Measurements from ENCODE around the gene SNRPA1. TPM values are rescaled to one million over a fixed set of nuclear protein-coding genes. Genes with fewer than 3 reads are reported as not detected.

The SNRPA1 gene
- total and polyA plus RNA-seq, 2 donors (not counting 3 experiments of a cell fraction or from before 2014, with no cell fraction given): 68.5 to 82.7 TPM

DNA sequence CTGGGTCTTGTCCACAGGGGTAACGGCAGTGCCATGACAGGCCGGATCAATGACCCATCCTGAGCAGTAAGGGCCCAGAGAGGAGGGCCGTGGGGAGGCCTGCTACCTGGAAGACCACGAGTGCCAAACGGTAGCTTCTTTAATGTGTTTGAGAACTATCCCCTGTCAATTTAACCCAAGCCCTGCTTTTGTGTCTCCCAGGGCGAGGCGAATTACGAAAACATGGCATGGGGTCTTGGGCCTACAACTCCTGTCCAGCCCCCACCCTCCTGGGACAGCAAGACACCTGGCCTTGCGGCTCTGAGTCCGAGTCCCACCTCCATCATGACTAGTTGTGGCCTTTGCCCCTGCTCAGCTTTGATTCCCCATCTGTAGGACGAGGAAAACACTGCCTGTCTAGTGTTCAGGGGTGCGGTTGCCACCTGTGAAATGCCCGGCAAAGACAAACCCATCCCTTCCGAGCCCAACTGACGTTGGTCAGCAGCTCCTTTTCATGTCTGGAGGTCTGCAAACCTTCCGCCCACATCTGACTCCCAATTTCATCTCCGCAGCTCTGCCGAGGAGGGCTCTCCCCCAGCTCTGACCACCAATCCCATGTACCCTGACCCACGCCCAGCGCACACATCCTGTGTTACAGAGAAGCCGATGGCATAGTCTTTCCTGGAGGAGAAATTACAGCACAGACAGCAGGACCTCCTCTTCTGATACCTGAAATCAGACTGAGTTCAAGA lies 28.9 kb upstream of the SNRPA1 start:
- Histone ChIP-seq H3K79me2 (ENCODE audit: control insufficient read depth, insufficient read depth, low read length) (no peaks in the 10 kb centered on the region), H3K9ac (replicated peaks; ENCODE audit: extremely low read depth, insufficient read depth, low read length) (no peak overlapping the region), H3K4me3 (replicated peaks in 1 of 3; ENCODE audit: insufficient read depth in 1 of 3, low read depth in 1 of 3, low read length in 3 of 3) (no peak overlapping the region), H2AFZ (ENCODE audit: low read depth, low read length) (no peak overlapping the region), H3K27me3 (ENCODE audit: control insufficient read depth in 2 of 2, insufficient read depth in 2 of 2, low read length in 2 of 2) (no peaks in the 10 kb centered on the region), H3K4me1 (ENCODE audit: control insufficient read depth, extremely low read depth, insufficient read depth, low read length) (no peaks in the 10 kb centered on the region), H3K4me2 (ENCODE audit: insufficient read depth, low read length) (no peak overlapping the region), H4K20me1 (replicated peaks; ENCODE audit: control insufficient read depth, extremely low read depth, insufficient read depth, low read length) (no peaks in the 10 kb centered on the region), H3K9me3 (replicated peaks; ENCODE audit: control insufficient read depth, insufficient read depth, low read length) (no peaks in the 10 kb centered on the region), H3K27ac (ENCODE audit: insufficient read depth, low read depth, low read length) (no peak overlapping the region), H3K9me1 (replicated peaks; ENCODE audit: control insufficient read depth, extremely low read depth, insufficient read depth, low read length) (no peaks in the 10 kb centered on the region), H3K36me3 (ENCODE audit: control insufficient read depth in 2 of 2, extremely low read depth in 1 of 2, insufficient read depth in 2 of 2, low read length in 2 of 2) (no peaks in the 10 kb centered on the region)
- no peak for DNase-seq (ENCODE audit: low read depth, low spot score)
- dilution Hi-C loops (cut with MboI; ENCODE audit: extremely low pct_ligation_motif_present, low sequenced_read_pairs): no loop called here
- ChIA-PET CTCF (no interaction called here), POLR2A (no interaction called here)
- TF ChIP-seq GATA2 (IDR thresholded peaks at IDR 0.05; ENCODE audit: insufficient read depth, insufficient read length, low read depth, low read length): no peak
- FAIRE-seq: no peak
- intact Hi-C loops (cut with micrococcal nuclease): no loop called here
- no TSS peak for BruUV-seq (replicated peaks)

DNA sequence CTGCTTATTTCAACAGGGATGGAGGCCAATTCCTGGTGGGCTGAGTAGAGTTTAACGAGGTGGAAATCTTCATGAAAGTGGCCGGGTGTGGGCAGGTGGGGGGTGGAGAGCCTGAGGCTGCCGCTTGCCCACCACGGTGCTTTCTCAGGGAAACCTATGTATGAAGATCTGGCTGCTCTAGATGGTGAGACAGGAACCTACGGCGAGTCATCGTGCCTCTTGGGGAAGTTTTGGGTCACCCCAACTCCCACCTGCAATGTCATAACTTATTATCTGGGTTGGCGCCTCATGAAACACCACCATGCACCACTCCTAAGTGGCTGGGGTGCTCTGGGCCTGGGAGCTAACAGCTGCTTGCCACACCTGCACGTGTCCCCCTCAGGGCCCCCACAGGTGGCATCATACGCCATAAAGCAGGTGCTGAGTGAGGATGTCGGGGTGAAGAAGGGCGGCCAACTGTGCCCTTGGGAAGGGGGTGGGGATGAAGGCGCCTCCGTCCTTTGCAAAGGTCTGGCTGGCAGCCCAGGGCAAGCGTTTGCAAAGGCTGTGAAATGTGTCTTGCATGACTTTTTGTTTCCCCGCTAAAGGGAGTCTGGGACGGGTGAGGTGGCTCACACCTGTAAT lies 27.9 kb upstream of the SNRPA1 start:
- no peaks in the 10 kb centered on the region for H3K9me1 ChIP-seq (replicated peaks; ENCODE audit: control insufficient read depth, extremely low read depth, insufficient read depth, low read length)
- H3K79me2 ChIP-seq (ENCODE audit: control insufficient read depth, insufficient read depth, low read length): no peaks in the 10 kb centered on the region
- DNase-seq (ENCODE audit: low read depth, low spot score) (no peak), FAIRE-seq (no peak)
- H3K27me3 ChIP-seq (ENCODE audit: control insufficient read depth in 2 of 2, insufficient read depth in 2 of 2, low read length in 2 of 2): no peaks in the 10 kb centered on the region
- no peaks in the 10 kb centered on the region for H3K9me3 ChIP-seq (replicated peaks; ENCODE audit: control insufficient read depth, insufficient read depth, low read length)
- no peaks in the 10 kb centered on the region for H4K20me1 ChIP-seq (replicated peaks; ENCODE audit: control insufficient read depth, extremely low read depth, insufficient read depth, low read length)
- no peaks in the 10 kb centered on the region for H3K4me1 ChIP-seq (ENCODE audit: control insufficient read depth, extremely low read depth, insufficient read depth, low read length)
- H3K4me2 ChIP-seq (ENCODE audit: insufficient read depth, low read length): no peak overlapping the region
- H3K9ac ChIP-seq (replicated peaks; ENCODE audit: extremely low read depth, insufficient read depth, low read length): no peak overlapping the region
- intact Hi-C loops (cut with micrococcal nuclease): no loop called here
- TF ChIP-seq MYC (IDR thresholded peaks at IDR 0.05; ENCODE audit: low read depth, low read length) (no peak), GATA2 (IDR thresholded peaks at IDR 0.05; ENCODE audit: insufficient read depth, insufficient read length, low read depth, low read length) (no peak), POLR2A (IDR thresholded peaks at IDR 0.05; ENCODE audit: low read depth, low read length) (no peak), FOS (IDR thresholded peaks at IDR 0.05; ENCODE audit: borderline replicate concordance, insufficient read depth, low read length) (no peak), JUN (IDR thresholded peaks at IDR 0.05; ENCODE audit: borderline replicate concordance, insufficient read depth, insufficient read length, low read depth) (no peak), EZH2 (IDR thresholded peaks at IDR 0.05; ENCODE audit: borderline replicate concordance, low read depth, low read length, severe bottlenecking) (no peak), POLR2AphosphoS5 (IDR thresholded peaks at IDR 0.05; ENCODE audit: insufficient read depth, low read depth, low read length) (no peak)
- TF ChIP-seq, protein P1, sequence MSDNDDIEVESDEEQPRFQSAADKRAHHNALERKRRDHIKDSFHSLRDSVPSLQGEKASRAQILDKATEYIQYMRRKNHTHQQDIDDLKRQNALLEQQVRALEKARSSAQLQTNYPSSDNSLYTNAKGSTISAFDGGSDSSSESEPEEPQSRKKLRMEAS (IDR thresholded peaks at IDR 0.05; ENCODE audit: insufficient read depth, insufficient read length): no peak
- TF ChIP-seq, protein P2, sequence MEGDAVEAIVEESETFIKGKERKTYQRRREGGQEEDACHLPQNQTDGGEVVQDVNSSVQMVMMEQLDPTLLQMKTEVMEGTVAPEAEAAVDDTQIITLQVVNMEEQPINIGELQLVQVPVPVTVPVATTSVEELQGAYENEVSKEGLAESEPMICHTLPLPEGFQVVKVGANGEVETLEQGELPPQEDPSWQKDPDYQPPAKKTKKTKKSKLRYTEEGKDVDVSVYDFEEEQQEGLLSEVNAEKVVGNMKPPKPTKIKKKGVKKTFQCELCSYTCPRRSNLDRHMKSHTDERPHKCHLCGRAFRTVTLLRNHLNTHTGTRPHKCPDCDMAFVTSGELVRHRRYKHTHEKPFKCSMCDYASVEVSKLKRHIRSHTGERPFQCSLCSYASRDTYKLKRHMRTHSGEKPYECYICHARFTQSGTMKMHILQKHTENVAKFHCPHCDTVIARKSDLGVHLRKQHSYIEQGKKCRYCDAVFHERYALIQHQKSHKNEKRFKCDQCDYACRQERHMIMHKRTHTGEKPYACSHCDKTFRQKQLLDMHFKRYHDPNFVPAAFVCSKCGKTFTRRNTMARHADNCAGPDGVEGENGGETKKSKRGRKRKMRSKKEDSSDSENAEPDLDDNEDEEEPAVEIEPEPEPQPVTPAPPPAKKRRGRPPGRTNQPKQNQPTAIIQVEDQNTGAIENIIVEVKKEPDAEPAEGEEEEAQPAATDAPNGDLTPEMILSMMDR (IDR thresholded peaks at IDR 0.05; ENCODE audit: extremely low read depth in 1 of 2, insufficient read depth in 1 of 2, low read depth in 1 of 2, low read length in 2 of 2): no peak
- dilution Hi-C loops (cut with MboI; ENCODE audit: extremely low pct_ligation_motif_present, low sequenced_read_pairs): no loop called here
- H3K36me3 ChIP-seq (ENCODE audit: control insufficient read depth in 2 of 2, extremely low read depth in 1 of 2, insufficient read depth in 2 of 2, low read length in 2 of 2): no peaks in the 10 kb centered on the region
- ChIA-PET POLR2A (no interaction called here), CTCF (no interaction called here)
- H3K27ac ChIP-seq (ENCODE audit: insufficient read depth, low read depth, low read length): no peak overlapping the region
- H2AFZ ChIP-seq (ENCODE audit: low read depth, low read length): no peak overlapping the region
- H3K4me3 ChIP-seq (replicated peaks in 1 of 3; ENCODE audit: insufficient read depth in 1 of 3, low read depth in 1 of 3, low read length in 3 of 3): no peak overlapping the region
- BruUV-seq (replicated peaks): no TSS peak

All from endothelial cell of umbilical vein (primary cell).